IPS-NIHi7 (cell line): Measurements from ENCODE around the gene RFT1.

Source experiments
- DNase-seq: peaks from one replicate; pipeline ENCODE4 v3.0.0; 2012; ENCODE audit warnings: mixed read lengths; ENCODE audit errors: extremely low spot score

RFT1 gene, protein sequence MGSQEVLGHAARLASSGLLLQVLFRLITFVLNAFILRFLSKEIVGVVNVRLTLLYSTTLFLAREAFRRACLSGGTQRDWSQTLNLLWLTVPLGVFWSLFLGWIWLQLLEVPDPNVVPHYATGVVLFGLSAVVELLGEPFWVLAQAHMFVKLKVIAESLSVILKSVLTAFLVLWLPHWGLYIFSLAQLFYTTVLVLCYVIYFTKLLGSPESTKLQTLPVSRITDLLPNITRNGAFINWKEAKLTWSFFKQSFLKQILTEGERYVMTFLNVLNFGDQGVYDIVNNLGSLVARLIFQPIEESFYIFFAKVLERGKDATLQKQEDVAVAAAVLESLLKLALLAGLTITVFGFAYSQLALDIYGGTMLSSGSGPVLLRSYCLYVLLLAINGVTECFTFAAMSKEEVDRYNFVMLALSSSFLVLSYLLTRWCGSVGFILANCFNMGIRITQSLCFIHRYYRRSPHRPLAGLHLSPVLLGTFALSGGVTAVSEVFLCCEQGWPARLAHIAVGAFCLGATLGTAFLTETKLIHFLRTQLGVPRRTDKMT

DNA sequence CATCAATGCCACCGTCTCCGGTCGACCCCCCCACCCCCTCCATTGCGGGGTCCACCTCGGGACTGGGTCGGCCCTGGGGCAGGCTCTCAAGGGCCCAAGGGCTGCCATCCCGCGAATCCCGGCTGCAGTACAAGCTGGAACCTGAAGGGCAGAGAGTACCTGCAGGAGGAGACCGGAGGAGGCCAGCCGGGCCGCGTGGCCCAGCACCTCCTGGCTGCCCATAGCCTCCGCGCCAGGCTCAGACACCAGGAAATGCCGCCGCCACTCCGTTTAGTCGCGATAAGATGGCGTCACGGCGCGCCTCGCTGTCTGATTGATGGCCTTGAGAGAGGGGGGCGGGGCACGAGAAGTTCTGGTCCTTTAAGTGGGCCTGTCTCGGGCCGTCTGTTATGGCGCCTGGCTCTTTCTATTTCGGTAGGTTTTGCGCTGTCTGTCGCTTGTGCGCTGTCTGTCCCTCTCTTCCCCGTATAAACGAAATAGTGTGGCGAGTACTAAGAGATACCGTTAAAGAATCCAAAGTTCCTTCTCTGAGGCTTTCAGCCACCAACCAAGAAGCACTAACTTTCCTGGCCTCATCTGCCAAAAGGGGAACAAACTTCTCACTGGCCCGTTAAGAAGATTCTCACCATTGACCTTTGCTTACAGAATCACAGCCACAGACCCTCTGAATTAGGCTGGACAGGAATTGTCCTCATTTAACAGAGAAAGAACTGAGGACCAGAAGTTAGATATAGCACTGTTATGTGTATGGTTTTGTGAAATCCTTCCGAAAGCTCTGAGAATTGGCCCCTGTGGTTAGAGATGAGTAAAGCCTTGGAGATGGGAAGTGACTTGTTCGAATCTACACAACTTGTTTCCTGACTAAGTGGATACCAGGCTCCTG is at the start of gene RFT1:
TSS of gene RFT1 (minus strand) at position 257 of the 883 bp plus-strand sequence. CDS start at position 222, 35 bp downstream.
- DNase-seq = peak; percentile 95

DNA sequence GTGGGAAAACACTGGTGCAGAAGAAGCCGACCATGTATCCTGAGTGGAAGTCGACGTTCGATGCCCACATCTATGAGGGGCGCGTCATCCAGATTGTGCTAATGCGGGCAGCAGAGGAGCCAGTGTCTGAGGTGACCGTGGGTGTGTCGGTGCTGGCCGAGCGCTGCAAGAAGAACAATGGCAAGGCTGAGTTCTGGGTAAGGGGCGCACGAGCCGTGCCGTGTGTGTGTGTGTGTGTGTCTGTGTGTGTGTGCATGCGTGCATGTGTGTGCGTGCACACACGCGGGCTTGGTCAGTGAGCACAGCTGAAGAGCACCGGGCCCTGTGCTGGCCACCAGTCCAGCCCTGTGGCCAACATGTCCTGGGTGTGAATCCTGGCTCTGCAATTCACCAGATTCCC is 49.3 kb upstream of the RFT1 start:
- no peak for DNase-seq

DNA sequence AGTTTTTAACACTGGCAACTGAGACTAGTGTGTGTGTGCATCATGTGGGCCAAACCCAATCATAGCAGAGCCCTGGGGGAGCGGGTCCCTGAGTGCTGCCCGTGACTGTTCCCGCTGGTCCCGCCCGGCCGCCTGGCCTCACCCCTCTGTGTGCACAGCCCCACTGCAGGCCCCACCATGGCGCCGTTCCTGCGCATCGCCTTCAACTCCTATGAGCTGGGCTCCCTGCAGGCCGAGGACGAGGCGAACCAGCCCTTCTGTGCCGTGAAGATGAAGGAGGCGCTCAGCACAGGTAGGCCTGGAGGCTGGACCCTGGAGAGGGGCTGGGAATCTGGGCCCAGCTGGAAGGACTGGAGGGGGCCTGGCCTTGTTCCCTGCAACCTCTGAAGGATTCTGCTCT is 48.0 kb upstream of the RFT1 start:
- no peak for DNase-seq

DNA sequence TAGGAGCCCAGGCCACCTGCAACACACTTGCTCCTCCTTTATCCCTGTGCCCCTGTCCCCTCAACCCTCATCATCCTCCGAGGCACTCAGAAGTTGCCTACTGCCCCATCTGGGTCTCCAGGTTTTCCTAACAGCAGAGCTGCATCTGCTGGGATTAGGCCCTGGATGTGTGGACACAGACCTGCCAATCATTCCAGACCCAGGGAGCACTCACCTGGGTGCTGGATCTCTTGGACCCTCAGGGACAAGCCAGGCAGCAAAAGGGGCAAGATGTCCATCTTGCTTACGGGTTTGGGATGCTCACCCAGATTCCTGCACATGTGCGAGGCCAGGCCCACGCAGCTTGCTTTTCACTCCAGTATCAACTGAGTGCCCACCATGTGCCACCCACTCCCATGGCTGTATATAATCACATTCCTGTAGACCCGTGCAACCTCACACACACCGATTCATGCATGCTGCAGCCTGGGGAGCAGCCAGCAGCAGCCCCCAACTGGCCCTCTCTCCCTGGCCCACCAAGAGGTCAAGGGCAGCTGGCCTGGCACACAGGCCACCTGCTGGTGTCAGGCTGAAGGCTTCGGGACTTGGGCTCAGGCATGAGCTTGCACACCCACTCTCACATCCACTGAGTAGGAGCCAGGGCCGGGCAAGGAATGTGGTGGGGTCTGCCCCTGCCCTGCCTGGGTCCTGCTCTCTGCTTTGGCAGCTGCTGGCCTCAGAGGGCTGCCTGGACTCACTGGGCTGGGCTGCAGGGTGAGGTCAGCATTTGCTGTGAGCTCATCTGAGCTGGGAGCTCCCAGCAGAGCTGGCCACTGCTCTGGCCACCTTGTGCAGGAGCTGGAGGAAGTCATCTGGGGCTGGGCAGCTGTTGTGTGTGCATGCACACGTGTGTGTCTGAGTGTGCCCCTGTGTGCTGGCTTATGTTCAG is 45.6 kb upstream of the RFT1 start:
- no peak for DNase-seq

DNA sequence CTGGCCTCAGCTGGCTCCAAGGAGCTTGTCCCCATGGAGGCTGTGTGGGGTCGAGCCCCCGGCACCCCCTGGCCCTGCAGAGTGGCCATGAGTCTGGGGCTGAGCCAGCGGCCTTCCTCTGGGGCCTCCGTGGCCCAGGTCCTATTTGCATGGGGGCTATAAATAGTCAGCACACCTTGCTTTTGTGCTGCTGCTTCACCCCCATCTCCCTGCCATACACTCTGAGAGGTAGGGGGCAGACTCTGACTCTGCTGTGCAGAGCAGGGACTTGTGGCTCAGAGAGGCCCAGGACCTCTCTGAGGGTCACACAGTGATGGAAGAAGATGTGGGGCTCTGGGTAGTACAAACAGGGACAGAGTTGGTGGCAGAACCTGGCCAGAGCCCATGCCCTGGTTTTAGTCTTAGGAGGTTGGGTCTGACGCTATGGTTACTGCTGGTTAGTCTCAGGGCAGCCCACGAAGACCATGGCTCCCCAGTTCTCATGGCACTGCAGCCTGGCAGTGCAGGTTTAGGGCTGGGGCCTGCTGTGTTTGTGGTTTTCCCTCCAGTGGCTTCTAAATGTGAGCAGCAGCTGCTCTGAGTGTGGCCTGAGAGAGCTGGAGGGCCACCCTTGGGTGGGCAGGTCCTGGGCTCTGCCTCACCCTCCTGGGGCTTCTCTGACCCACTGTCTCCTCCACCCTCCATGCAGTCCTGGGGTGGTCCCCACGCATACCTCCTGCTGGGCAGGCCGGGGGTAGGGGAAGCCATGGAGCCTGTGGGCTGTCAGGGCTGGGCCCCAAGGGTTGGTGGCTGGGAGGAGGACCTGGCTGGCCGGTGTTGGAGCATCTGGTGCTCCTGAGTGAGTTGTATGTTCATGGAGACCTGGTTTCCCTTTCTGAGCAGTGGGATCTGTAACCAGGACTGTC is 44.4 kb upstream of the RFT1 start:
- DNase-seq = no peak

DNA sequence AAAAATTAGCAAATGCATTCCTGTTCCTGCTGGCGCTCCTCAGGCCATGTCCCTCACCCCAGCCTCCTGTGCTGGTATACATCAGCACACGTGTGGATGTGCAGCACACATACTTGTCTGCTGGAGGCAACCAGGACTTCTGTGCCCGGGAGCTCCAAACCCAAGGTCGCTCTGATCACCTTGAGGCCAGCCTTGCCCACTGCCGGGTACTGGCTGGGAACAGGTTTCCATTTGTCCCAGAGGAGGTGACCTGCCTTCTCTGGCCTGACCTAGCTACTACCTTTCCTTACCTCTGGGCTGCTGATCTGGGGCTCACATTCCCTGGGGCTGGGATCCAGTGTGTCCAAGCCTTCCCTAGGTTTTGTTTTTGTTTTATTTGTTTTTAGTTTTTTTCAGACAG is 42.9 kb upstream of the RFT1 start:
- DNase-seq = no peak

DNA sequence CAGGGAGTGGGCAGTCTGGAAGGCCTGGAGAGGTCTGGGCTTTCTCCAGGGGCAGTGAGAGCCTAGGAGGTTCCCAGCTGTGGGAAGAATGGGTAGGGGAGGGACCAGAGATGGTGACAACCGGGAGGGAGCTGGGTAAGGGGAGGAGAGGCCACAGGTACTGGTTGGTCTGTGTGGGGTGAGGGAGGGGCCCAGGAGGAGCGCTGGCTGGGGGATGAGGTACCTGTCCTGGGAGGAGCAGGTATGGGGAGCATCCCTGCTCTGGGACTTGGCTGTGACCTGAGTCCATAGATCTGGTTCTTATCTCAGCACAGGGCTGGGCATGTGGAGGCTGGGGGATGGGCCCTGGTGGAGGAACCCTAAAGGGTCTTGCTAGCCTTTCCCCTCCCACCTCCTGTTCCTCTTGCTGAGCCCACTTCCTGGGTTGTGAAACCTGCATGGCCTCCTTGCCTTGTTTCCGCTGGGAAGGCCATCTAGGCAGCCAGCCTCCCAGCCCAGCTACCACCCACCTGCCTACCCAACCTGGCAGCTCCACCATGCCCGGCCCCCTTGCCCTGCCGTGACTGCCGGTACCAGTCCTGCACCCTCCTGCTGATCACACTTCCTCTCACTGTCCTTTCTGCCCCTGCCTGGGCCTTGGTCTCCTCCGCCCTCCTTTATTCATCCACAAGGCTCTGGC is 41.7 kb upstream of the RFT1 start:
- DNase-seq = peak; percentile 63

DNA sequence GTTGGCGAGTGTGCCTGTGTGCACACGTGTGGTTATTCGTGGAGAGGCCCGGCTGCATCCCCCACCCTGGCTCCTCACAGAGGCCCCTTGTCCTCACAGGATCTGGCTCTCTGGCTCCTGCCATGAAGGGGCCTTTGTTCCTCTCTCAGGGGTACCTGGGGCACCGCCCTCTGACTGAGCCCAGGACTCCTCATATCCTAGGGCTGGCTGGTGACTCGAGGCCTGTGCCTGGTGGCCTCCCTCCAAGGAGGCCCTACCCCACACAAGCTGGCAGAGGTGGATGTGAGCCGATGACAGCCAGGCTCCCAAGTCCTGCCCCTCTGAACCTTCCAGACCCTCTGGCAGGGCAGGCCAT is 40.8 kb upstream of the RFT1 start:
- no peak for DNase-seq

DNA sequence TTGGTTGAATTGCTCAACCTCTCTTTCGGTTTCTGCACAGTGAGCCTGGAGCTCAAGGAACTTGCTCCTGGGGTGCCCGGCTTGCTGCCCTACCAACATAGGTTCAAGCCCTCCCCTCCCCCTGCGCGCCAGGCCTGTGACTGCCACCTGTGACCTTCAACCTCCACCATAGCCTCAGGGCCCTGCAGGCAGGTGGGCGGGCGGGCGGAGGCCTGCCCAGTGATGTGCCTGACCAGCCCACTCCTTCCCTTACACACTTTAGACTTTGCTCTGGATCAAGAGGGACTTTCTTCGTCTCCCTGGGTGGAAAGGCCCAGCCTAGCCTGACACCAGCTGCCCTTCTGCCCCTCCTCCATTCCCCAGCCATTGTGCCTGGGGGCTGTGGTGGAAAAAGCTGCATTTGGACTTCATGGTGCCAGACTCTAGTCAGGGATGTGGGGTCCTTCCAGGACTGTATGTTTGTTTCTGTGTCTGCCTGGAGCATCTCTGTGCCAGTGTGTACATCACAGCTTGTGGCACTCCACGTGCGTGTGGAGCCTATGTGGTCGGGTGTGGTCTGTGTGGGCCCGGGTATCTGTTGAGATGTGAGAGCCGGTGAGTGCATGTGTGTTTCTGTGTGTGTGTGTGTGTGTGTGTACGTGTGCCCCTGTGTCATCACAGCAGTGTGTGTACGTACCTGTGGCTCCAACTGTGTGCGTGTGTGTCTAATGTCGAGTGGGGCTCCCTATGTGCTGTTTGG is 40.3 kb upstream of the RFT1 start:
- DNase-seq = no peak

DNA sequence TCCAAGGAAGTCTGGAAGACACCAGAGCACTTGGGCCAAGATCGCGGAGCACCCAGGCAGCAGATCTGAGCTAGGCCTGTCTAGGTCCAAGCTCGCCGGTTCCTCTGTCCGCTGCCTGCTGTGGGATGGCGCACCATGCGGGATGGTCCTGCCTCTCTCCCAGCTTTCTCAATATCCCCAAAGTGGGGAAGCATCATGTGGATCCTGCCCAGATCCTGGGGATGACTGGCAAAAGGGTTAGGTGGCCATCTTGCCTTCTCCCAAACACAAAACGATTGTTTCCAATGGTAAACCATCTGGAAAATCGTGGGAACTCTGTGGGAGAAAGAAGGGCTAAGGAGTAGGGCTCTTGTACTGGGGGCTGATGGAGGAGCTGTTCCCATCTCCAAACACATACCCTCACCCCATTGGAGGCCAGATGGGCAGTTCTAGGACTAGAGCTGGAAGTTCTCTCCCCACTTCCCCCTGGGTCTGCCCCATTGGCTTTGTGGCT is 39.6 kb upstream of the RFT1 start:
- no peak for DNase-seq

DNA sequence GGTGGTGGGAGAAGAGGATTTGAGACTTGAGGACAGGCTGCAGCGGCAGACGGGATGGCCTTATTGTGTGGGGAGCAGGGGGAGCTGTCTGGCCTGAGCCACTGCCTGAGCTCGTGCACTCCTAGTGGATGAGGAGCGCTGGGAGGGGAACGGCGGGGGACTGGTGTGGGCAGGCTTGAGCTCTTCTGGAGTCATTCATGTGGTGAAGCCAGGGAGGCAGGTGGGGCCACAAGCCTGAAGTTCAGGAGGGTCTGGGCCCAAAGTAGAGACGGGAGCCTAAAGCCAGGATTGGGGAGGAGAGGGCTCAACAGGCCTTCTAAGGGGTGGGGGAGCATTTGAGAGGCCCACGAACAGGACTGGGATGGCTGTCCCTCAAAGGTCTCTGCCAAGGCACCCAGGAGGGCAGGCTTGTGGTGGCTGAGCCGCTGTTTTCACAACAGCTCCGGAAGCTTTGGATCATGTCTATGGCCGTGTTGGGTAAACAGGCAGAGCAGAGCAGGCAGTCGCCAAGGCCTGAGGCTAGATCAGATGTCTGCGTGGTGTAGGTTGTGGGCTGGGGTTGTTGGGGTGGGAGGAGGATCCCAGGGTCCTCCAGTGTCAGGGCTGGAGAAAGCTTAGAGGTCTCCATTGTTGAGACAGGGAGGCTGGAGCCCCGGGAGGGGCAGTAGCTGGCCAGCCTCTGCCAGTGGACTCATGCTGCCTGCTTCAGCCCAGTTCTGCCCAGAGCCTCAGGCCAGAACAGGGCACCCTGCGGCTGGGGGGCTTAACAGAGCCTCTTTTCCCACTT is 39.0 kb upstream of the RFT1 start:
- peak; percentile 60 for DNase-seq

DNA sequence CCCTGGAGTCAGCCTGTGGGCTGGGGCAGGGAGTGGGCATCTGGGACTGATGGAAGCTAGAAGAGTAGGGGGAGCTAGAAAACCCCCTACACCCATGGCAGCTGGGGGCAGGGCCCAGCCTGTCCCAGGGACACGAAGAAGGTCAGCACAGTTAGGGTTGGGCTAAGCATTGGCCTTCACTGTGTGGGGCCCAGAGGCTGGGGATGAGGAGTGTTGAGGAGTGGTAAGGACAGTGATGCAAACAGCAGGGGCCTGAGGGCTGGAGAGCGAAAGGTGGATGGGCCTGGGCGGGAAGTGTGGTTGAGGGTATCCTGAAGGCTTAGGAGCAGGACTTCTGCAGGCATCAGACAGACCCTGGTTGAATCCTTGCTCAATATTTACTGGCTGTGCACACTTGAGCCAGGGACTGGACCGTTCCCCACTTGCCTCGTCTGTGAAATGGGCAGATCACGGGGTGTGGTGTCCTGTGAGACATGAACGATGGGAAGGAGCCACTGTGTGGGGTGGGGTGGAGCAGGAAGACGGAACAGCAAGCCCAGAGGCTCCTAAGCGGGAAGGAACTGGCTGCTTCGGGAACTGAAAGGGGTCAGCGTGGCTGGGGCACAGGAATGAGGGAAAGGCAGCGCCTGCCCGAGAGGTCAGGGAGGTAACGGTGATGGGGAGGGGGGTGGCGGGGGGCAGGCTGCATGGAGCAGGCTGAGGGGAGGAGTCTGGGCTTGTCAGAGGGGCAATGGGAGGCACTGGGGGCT is 38.1 kb upstream of the RFT1 start:
- DNase-seq = no peak

DNA sequence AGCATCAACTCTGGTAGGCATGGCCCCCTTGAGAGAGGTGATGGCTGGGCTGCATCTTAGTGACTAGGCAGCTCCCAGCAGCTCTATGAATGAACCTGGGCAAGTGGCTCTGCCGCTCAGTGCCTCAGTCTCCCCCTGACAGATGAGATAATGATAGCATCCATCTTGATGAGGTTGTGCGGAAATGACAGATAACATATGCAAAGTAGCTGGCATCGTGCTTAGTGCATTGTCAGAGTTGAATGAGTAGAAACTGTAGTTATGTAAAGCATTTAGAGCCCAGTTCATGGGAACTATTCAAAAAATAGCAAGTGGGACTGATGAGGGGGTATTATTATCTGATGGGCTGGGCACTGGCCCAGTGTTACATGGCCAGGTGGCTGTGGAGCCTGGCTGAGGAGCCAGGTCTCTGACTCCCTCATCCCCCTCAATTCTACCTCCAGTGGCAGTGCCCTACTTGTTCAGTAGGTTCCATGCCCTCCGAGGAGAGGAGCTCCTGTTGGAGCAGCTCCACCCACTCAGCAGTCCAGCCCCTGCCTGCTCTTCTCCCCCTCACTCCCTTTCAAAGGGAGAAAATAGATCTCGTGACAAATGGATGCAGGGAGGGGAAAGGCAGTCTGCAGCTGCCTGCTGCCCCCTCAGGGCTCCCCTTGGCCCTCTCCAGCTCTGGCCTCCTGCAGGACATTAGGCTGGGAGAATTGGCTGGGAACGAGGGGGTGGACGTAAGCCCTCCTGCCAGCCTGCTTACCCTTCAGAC is 37.4 kb upstream of the RFT1 start:
- no peak for DNase-seq

DNA sequence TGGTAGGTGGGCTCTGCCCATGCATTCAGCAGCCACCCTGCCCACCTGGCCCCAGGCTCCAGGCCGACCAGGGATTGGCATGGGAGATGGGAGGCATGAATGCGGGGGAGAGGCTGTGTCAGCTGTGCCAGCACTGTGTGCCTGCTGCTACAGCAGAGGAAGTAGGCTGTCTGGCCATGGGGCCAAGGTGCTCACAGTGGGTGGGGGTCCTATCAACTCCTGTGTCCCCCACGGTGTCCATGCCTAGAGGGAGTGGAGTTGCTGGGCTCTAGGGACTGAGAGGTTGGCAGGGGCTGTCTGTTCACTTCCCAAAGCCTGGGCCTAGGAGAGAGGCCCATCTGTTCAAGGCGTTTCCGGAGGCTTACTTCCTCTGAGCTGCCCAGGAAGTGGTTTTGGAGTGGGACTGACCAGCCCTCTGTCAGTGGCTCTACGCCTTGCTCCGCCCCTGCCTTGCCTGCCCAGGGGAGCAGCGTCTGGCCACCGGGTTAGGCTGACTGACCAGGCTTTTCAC is 36.6 kb upstream of the RFT1 start:
- no peak for DNase-seq

DNA sequence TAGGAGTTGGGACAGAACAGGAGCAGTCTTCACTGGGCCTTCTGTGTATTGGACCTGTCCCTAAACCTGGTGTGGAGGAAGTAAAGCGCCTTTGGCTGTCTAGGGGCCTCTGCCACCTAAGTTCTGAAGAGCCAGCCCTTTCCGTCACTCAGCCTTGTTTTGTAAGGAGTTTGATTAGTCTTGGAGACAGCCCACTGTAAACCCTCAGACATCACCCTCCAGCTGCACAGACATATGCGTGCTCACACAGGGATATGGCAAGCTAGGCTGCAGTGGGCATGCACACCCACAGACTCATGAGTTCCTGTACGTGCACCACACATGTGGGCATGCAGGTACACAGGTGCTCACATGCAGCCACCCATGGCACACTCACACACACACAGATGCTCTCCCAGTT is 36.0 kb upstream of the RFT1 start:
- DNase-seq = no peak

DNA sequence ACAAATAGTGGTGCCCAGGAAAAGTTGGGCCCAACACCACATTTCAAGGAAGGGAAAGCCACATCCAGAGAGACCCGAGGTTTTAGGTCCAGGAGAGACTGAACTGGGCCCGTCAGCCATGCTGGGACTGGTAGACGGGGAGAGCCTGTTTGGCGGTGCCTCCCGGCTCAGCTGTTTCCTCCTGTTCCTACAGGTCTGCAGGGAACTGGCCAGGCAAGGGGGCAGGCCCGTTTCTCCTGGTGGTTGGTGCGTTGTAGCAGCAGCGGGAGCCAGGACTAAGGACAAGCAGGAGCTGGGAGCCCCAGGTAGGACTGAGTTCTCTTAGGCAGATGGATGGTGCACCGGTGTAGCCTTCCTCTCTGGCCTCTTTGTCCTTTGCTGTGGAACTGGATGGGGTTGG is 34.7 kb upstream of the RFT1 start:
- no peak for DNase-seq
